H1 (cell line): ENCODE measurements around the gene LCLAT1. TPM values are rescaled to one million over a fixed set of nuclear protein-coding genes. Genes with fewer than 3 reads are reported as not detected.

Experiments used
- CREB1 ChIP-seq: IDR thresholded peaks from 2 replicates; pipeline ENCODE4 v1.6.1; 2012; ENCODE audit warnings: inconsistent platforms
- HDAC2 ChIP-seq, 2 experiments: fragments of 300-600 bp in 1 of 2; sonication (generic) in 1 of 2; IDR thresholded peaks; 2 replicates each; pipeline ENCODE4 v1.6.1; 2011 to 2012; ENCODE audit warnings: low read depth in 2 of 2, low read length in 2 of 2, mild to moderate bottlenecking in 2 of 2, moderate library complexity in 2 of 2, borderline replicate concordance in 1 of 2, inconsistent platforms in 1 of 2
- SIN3A ChIP-seq, 2 experiments: IDR thresholded peaks in 1 of 2; conservative IDR thresholded peaks in 1 of 2; 2 replicates each; pipeline ENCODE4 v1.6.1; 2011 to 2012; ENCODE audit warnings: low read length in 2 of 2, improper control_type of control experiment in 1 of 2, low read depth in 1 of 2, mild to moderate bottlenecking in 1 of 2
- SP1 ChIP-seq: IDR thresholded peaks from 2 replicates; pipeline ENCODE4 v1.6.1; 2011; ENCODE audit warnings: low read depth, low read length
- SUZ12 ChIP-seq: fragments of 200-600 bp; sonication (generic); IDR thresholded peaks from 2 replicates; pipeline ENCODE4 v1.6.1; 2012; ENCODE audit warnings: mild to moderate bottlenecking, inconsistent platforms, low read length, moderate library complexity, mixed read lengths
- polyA plus RNA-seq, 7 experiments: library from polyadenylated mRNA; depleted of rRNA in 3 of 7; stranded (reverse) in 5 of 7; unstranded in 2 of 7; fragments of >200 nt in 5 of 7; fragments of 200-250 nt in 2 of 7; gene quantifications; 1 replicate in 5 of 7; 2 replicates in 1 of 7; 4 replicates in 1 of 7; pipeline versions ENCODE4 v1.2.1 to v1.2.3, GENCODE V29; 2011 to 2013; ENCODE audit warnings: missing spikeins in 2 of 7, mixed read lengths in 2 of 7
- total RNA-seq: library from RNA; stranded (reverse); fragmentation: NEBNext Ultra II Directional; extraction: Animal tissue kit (Norgen Biotek cat#: 25700); gene quantifications from 2 replicates; pipeline ENCODE4 v1.2.1, GENCODE V29; 2021
- TF ChIP-seq, protein P1 (sequence below): fragments of 300-600 bp; sonication (generic); IDR thresholded peaks from 2 replicates; pipeline ENCODE4 v1.7.1; 2012; ENCODE audit warnings: low read length, moderate library complexity, mild to moderate bottlenecking, inconsistent platforms; ENCODE audit not compliant: insufficient replicate concordance
- TF ChIP-seq, protein P2 (sequence below), 3 experiments: IDR thresholded peaks; 1 replicate in 2 of 3; 2 replicates in 1 of 3; pipeline versions ENCODE4 v1.5.1 to v1.6.1; 2011; ENCODE audit warnings: low read length in 3 of 3, mild to moderate bottlenecking in 3 of 3, inconsistent platforms in 2 of 3, low read depth in 1 of 3, moderate library complexity in 1 of 3; ENCODE audit not compliant: insufficient read depth in 1 of 3; ENCODE audit errors: control extremely low read depth in 1 of 3

The LCLAT1 gene
- total and polyA plus RNA-seq, 2 of the 8 experiments (the other 6 are each of a cell fraction or from before 2014, with no cell fraction given) = 7.6 to 22.0 TPM

DNA sequence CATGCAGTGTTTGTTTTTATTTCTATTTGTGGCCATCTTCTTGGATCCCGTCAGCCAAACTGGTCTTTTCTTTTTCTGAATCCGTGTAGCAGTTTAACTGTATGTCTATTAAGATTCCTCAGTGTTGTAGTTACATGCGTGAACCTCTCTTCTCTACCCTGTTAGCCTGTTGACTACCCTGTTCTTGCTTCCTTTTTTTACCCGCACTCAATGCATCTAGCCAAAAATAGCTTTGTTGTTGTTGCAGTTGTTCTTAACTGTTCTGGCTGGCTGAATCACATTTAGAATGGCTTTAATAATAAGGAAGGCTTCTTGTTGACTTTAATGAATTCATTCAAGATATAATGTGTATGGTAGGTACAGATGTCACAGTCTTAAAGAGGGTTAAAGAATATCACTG is 137.1 kb downstream of the LCLAT1 start (continued):
- TF ChIP-seq, protein P1, sequence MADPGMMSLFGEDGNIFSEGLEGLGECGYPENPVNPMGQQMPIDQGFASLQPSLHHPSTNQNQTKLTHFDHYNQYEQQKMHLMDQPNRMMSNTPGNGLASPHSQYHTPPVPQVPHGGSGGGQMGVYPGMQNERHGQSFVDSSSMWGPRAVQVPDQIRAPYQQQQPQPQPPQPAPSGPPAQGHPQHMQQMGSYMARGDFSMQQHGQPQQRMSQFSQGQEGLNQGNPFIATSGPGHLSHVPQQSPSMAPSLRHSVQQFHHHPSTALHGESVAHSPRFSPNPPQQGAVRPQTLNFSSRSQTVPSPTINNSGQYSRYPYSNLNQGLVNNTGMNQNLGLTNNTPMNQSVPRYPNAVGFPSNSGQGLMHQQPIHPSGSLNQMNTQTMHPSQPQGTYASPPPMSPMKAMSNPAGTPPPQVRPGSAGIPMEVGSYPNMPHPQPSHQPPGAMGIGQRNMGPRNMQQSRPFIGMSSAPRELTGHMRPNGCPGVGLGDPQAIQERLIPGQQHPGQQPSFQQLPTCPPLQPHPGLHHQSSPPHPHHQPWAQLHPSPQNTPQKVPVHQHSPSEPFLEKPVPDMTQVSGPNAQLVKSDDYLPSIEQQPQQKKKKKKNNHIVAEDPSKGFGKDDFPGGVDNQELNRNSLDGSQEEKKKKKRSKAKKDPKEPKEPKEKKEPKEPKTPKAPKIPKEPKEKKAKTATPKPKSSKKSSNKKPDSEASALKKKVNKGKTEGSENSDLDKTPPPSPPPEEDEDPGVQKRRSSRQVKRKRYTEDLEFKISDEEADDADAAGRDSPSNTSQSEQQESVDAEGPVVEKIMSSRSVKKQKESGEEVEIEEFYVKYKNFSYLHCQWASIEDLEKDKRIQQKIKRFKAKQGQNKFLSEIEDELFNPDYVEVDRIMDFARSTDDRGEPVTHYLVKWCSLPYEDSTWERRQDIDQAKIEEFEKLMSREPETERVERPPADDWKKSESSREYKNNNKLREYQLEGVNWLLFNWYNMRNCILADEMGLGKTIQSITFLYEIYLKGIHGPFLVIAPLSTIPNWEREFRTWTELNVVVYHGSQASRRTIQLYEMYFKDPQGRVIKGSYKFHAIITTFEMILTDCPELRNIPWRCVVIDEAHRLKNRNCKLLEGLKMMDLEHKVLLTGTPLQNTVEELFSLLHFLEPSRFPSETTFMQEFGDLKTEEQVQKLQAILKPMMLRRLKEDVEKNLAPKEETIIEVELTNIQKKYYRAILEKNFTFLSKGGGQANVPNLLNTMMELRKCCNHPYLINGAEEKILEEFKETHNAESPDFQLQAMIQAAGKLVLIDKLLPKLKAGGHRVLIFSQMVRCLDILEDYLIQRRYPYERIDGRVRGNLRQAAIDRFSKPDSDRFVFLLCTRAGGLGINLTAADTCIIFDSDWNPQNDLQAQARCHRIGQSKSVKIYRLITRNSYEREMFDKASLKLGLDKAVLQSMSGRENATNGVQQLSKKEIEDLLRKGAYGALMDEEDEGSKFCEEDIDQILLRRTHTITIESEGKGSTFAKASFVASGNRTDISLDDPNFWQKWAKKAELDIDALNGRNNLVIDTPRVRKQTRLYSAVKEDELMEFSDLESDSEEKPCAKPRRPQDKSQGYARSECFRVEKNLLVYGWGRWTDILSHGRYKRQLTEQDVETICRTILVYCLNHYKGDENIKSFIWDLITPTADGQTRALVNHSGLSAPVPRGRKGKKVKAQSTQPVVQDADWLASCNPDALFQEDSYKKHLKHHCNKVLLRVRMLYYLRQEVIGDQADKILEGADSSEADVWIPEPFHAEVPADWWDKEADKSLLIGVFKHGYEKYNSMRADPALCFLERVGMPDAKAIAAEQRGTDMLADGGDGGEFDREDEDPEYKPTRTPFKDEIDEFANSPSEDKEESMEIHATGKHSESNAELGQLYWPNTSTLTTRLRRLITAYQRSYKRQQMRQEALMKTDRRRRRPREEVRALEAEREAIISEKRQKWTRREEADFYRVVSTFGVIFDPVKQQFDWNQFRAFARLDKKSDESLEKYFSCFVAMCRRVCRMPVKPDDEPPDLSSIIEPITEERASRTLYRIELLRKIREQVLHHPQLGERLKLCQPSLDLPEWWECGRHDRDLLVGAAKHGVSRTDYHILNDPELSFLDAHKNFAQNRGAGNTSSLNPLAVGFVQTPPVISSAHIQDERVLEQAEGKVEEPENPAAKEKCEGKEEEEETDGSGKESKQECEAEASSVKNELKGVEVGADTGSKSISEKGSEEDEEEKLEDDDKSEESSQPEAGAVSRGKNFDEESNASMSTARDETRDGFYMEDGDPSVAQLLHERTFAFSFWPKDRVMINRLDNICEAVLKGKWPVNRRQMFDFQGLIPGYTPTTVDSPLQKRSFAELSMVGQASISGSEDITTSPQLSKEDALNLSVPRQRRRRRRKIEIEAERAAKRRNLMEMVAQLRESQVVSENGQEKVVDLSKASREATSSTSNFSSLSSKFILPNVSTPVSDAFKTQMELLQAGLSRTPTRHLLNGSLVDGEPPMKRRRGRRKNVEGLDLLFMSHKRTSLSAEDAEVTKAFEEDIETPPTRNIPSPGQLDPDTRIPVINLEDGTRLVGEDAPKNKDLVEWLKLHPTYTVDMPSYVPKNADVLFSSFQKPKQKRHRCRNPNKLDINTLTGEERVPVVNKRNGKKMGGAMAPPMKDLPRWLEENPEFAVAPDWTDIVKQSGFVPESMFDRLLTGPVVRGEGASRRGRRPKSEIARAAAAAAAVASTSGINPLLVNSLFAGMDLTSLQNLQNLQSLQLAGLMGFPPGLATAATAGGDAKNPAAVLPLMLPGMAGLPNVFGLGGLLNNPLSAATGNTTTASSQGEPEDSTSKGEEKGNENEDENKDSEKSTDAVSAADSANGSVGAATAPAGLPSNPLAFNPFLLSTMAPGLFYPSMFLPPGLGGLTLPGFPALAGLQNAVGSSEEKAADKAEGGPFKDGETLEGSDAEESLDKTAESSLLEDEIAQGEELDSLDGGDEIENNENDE = no peak
- TF ChIP-seq HDAC2 (IDR thresholded peaks at IDR 0.05; ENCODE audit: borderline replicate concordance in 1 of 2, low read depth in 2 of 2, low read length in 2 of 2) (no peak), CREB1 (no peak), SUZ12 (no peak), SIN3A (conservative IDR thresholded peaks at IDR 0.05 in 1 of 2, IDR thresholded peaks at IDR 0.05 in 1 of 2; ENCODE audit: low read depth in 1 of 2, low read length in 2 of 2) (no peak), SP1 (no peak)
- TF ChIP-seq, protein P2, sequence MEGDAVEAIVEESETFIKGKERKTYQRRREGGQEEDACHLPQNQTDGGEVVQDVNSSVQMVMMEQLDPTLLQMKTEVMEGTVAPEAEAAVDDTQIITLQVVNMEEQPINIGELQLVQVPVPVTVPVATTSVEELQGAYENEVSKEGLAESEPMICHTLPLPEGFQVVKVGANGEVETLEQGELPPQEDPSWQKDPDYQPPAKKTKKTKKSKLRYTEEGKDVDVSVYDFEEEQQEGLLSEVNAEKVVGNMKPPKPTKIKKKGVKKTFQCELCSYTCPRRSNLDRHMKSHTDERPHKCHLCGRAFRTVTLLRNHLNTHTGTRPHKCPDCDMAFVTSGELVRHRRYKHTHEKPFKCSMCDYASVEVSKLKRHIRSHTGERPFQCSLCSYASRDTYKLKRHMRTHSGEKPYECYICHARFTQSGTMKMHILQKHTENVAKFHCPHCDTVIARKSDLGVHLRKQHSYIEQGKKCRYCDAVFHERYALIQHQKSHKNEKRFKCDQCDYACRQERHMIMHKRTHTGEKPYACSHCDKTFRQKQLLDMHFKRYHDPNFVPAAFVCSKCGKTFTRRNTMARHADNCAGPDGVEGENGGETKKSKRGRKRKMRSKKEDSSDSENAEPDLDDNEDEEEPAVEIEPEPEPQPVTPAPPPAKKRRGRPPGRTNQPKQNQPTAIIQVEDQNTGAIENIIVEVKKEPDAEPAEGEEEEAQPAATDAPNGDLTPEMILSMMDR (IDR thresholded peaks at IDR 0.05; ENCODE audit: control extremely low read depth in 1 of 3, insufficient read depth in 1 of 3, low read depth in 1 of 3, low read length in 3 of 3) = no peak
